HCT116 (cell line): Measurements from ENCODE around the gene ABHD16B. TPM values are rescaled to one million over a fixed set of nuclear protein-coding genes. Genes with fewer than 3 reads are reported as not detected.

Experiments
- ATAC-seq: fragments of 200-7000 bp; cut with Tn5 transposase; 2 replicates; pipeline ENCODE4 v1.9.1; 2020; ENCODE audit warnings: mild to moderate bottlenecking, moderate library complexity
- BruUV-seq: library from RNA; stranded (reverse); fragments of 400-500 nt; replicated peaks from 2 replicates; lab custom pipeline; 2021; lab: Mats Ljungman, UMichigan
- CTCF ChIA-PET: fragments of 300-600 bp; sonication (Branson Sonifier 250); formaldehyde crosslinking; loops from one replicate; lab custom pipeline; 2021; ENCODE audit warnings: antibody characterized with exemption; lab: Charles Lee
- POLR2A ChIA-PET: fragments of 300-600, 350-600 bp; sonication (Branson Sonifier 250); formaldehyde crosslinking; loops from one replicate; lab custom pipeline; 2021; ENCODE audit warnings: antibody characterized with exemption; lab: Charles Lee
- RAD21 ChIA-PET, 2 experiments: fragments of 300-600 bp; sonication (Branson Sonifier 250); formaldehyde crosslinking; loops; one replicate each; lab custom pipeline; 2023; ENCODE audit warnings: low total read pairs in 2 of 2; ENCODE audit not compliant: uncharacterized antibody in 2 of 2, unreplicated experiment in 2 of 2, low non-redundant PET in 1 of 2; lab: Charles Lee
- DNase-seq: peaks from one replicate; pipeline ENCODE4 v3.0.0-alpha.2; 2010; ENCODE audit warnings: low read depth, low spot score
- H2AFZ ChIP-seq: fragments of 200-600 bp; shearing (Covaris generic), sonication (generic); 2 replicates; pipeline ENCODE4 v1.6.1; 2017; ENCODE audit warnings: low read depth, mixed run types, mixed read lengths, antibody characterized with exemption, low read length; ENCODE audit not compliant: poor library complexity, severe bottlenecking
- H3K27ac ChIP-seq: 2 replicates; pipeline ENCODE4 v1.5.1; 2012; ENCODE audit warnings: low read depth, low read length
- H3K27me3 ChIP-seq: fragments of 200-600 bp; sonication (generic); 2 replicates; pipeline ENCODE4 v1.6.1; 2016; ENCODE audit warnings: mixed run types, low read length, mixed read lengths; ENCODE audit not compliant: insufficient read depth
- H3K36me3 ChIP-seq, 2 experiments: fragments of 200-500 bp in 1 of 2; fragments of 200-600 bp in 1 of 2; sonication (Bioruptor generic) in 1 of 2; sonication (generic) in 1 of 2; 2 replicates each; pipeline versions ENCODE4 v1.5.1 to v1.6.1; 2014 to 2016; ENCODE audit warnings: low read length in 2 of 2, inconsistent platforms in 1 of 2, mixed read lengths in 1 of 2, mixed run types in 1 of 2; ENCODE audit not compliant: insufficient read depth in 2 of 2, control insufficient read depth in 1 of 2
- H3K4me1 ChIP-seq, 2 experiments: fragments of 200-600 bp in 1 of 2; sonication (generic) in 1 of 2; 2 replicates each; pipeline versions ENCODE4 v1.5.1 to v1.6.1; 2012 to 2017; ENCODE audit warnings: low read length in 2 of 2, inconsistent platforms in 1 of 2, mild to moderate bottlenecking in 1 of 2, mixed read lengths in 1 of 2, mixed run types in 1 of 2, moderate library complexity in 1 of 2; ENCODE audit not compliant: insufficient read depth in 2 of 2, control insufficient read depth in 1 of 2
- H3K4me2 ChIP-seq: fragments of 200-600 bp; sonication (generic); 2 replicates; pipeline ENCODE4 v1.6.1; 2017; ENCODE audit warnings: mixed run types, low read length, mixed read lengths
- H3K4me3 ChIP-seq, 2 experiments: fragments of 200-600 bp in 1 of 2; sonication (generic) in 1 of 2; replicated peaks in 1 of 2; 2 replicates each; pipeline ENCODE4 v1.5.1; 2011 to 2016; ENCODE audit warnings: low read length in 2 of 2, control low read depth in 1 of 2, low read depth in 1 of 2, mild to moderate bottlenecking in 1 of 2, mixed read lengths in 1 of 2, mixed run types in 1 of 2
- H3K79me2 ChIP-seq: fragments of 200-600 bp; sonication (generic); 2 replicates; pipeline ENCODE4 v1.6.1; 2017; ENCODE audit warnings: mild to moderate bottlenecking, mixed run types, low read length, moderate library complexity, mixed read lengths; ENCODE audit not compliant: insufficient read depth
- H3K9ac ChIP-seq: fragments of 200-600 bp; sonication (generic); 2 replicates; pipeline ENCODE4 v1.6.1; 2016; ENCODE audit warnings: low read length, mixed read lengths
- H3K9me2 ChIP-seq: fragments of 200-600 bp; sonication (generic), shearing (Covaris generic); 2 replicates; pipeline ENCODE4 v1.6.1; 2017; ENCODE audit warnings: mixed run types, mild to moderate bottlenecking, moderate library complexity; ENCODE audit not compliant: insufficient read depth
- H3K9me3 ChIP-seq, 2 experiments: fragments of 200-500 bp in 1 of 2; fragments of 200-600 bp in 1 of 2; sonication (Bioruptor generic) in 1 of 2; sonication (generic) in 1 of 2; 2 replicates each; pipeline ENCODE4 v1.6.1; 2014 to 2017; ENCODE audit warnings: low read length in 2 of 2, mixed read lengths in 2 of 2, inconsistent platforms in 1 of 2, low read depth in 1 of 2, mild to moderate bottlenecking in 1 of 2, mixed run types in 1 of 2, moderate library complexity in 1 of 2; ENCODE audit not compliant: control insufficient read depth in 1 of 2, insufficient read depth in 1 of 2
- H4K20me1 ChIP-seq: fragments of 200-600 bp; sonication (generic), shearing (Covaris generic); 2 replicates; pipeline ENCODE4 v1.6.1; 2017; ENCODE audit warnings: mixed run types, mild to moderate bottlenecking, moderate library complexity; ENCODE audit not compliant: insufficient read depth
- CEBPB ChIP-seq: IDR thresholded peaks from 2 replicates; pipeline ENCODE4 v1.6.1; 2012; ENCODE audit warnings: low read depth
- ELF1 ChIP-seq: IDR thresholded peaks from 2 replicates; pipeline ENCODE4 v1.6.1; 2012; ENCODE audit warnings: low read depth, borderline replicate concordance
- EZH2 ChIP-seq: fragments of 200-600 bp; sonication (generic); IDR thresholded peaks from 2 replicates; pipeline ENCODE4 v1.6.1; 2017; ENCODE audit warnings: antibody characterized with exemption, mixed run types
- FOSL1 ChIP-seq: IDR thresholded peaks from 2 replicates; pipeline ENCODE4 v1.6.1; 2012; ENCODE audit warnings: low read depth
- JUND ChIP-seq: IDR thresholded peaks from 2 replicates; pipeline ENCODE4 v1.6.1; 2012
- REST ChIP-seq: IDR thresholded peaks from 2 replicates; pipeline ENCODE4 v1.6.1; 2012; ENCODE audit warnings: low read depth
- SIN3A ChIP-seq: IDR thresholded peaks from 2 replicates; pipeline ENCODE4 v1.6.1; 2012; ENCODE audit warnings: low read depth
- TCF7L2 ChIP-seq: IDR thresholded peaks from 2 replicates; pipeline ENCODE4 v1.7.0; 2011; ENCODE audit warnings: borderline replicate concordance, inconsistent platforms; ENCODE audit not compliant: insufficient read depth, insufficient read length; ENCODE audit errors: extremely low read depth
- YY1 ChIP-seq: IDR thresholded peaks from 2 replicates; pipeline ENCODE4 v1.6.1; 2011; ENCODE audit warnings: low read length, low read depth, moderate library complexity, mild to moderate bottlenecking; ENCODE audit not compliant: insufficient replicate concordance; ENCODE audit errors: extremely low read depth
- ZFX ChIP-seq: fragments of 450-650 bp; IDR thresholded peaks from 2 replicates; pipeline ENCODE4 v1.6.1; 2017
- intact Hi-C: fragments of 100-400 bp; cut with micrococcal nuclease; formaldehyde crosslinking; loops from 2 replicates; pipeline ENCODE4 v1.10.0; 2022
- total RNA-seq: library from RNA; stranded (reverse); gene quantifications from one replicate; pipeline ENCODE4 v1.2.1, GENCODE V29; 2021; ENCODE audit not compliant: unreplicated experiment

The ABHD16B gene
- total RNA-seq, 1 experiment from 2014 or later: not detected

DNA sequence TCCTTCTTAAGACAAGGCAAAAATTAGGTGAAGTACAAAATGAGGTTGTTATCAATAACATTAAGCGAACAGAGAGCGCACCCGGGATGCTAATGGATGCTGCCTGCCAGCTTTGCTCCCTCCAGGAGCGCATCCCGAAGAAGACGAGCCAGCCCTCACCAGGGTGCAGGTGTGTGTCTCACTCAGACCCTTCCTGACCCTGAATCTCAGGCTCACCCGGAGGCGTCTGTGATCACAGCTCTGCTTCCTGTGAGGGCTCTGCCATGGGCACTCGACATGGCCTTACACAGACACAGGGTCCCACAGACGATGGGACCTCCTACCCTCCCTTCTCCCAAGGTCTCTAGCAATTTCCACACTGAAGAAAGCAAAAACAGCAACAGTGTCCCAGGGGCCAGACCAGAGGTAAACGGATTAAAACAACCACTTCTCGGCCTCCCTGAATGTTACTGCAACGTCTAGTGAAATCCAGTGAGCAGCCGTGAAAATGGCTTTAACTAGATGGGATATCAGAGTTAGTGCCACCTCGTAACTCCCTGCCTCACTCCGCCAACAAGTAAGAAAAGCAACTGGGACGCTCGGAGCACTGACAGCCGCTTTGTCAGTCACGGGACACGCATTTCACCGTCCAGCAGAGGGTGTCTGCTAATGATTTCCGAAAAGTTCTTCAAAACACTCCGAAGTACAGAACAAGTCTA lies 41.9 kb upstream of the ABHD16B start:
- ChIA-PET CTCF (no interaction called here), RAD21 (no interaction called here), POLR2A (no interaction called here)
- Histone ChIP-seq H3K4me2 (no peak overlapping the region), H3K27me3 (no peaks in the 10 kb centered on the region), H3K9me2 (no peaks in the 10 kb centered on the region), H4K20me1 (no peaks in the 10 kb centered on the region), H3K9me3 (no peaks in the 10 kb centered on the region), H3K4me3 (no peak overlapping the region), H3K36me3 (no peaks in the 10 kb centered on the region), H3K79me2 (no peaks in the 10 kb centered on the region), H3K4me1 (no peaks in the 10 kb centered on the region), H2AFZ (no peak overlapping the region), H3K27ac (no peak overlapping the region), H3K9ac (no peak overlapping the region)
- intact Hi-C loops: no loop called here
- no TSS peak for BruUV-seq
- ATAC-seq: no peak; the same call in 1 of the 2 replicates
- TF ChIP-seq EZH2 (no peak), CEBPB (no peak), FOSL1 (no peak), YY1 (no peak), SIN3A (no peak), ELF1 (no peak), ZFX (no peak), JUND (no peak)
- DNase-seq: no peak

DNA sequence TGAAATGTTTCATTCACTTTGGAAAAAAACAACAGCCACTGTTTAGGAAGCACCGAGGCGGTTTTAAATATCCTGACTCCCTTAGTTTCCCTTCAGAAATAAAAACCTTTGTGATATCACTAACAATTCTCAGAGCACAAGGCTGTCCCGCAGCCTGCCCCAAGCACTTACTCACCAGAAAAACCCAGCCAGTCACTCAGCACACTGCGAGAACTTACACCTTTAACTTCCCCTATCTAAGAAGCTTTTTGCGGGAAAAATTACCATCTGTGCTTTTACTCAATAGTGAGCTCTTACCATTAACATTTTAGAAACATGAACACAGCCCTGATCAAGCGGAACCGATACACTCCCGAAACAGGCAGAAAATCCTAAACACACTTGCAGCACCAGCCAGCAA lies 39.5 kb upstream of the ABHD16B start:
- H3K27ac ChIP-seq: no peak overlapping the region
- no peaks in the 10 kb centered on the region for H4K20me1 ChIP-seq
- TF ChIP-seq TCF7L2: no peak
- TF ChIP-seq JUND: no peak
- TF ChIP-seq FOSL1: no peak
- no peak for TF ChIP-seq YY1
- TF ChIP-seq REST: no peak
- DNase-seq (no peak), ATAC-seq (no peak)
- peaks cover 0 to 3% of the 10 kb centered on the region in 2 experiments; a peak in 2 of 4 replicates for H3K4me1 ChIP-seq
- no peaks in the 10 kb centered on the region for H3K9me2 ChIP-seq
- no peak overlapping the region for H3K4me3 ChIP-seq
- no peaks in the 10 kb centered on the region for H3K36me3 ChIP-seq
- H3K79me2 ChIP-seq: no peaks in the 10 kb centered on the region
- RAD21 ChIA-PET: interaction anchor here in 1 of 2 experiments (0.6 to 0.7 kb wide), 2 partner anchors 38 to 45 kb away, joined by 3 read pairs; no protein-coding TSS in a partner anchor
- CTCF ChIA-PET: no interaction called here
- no peaks in the 10 kb centered on the region for H3K9me3 ChIP-seq
- no peaks in the 10 kb centered on the region for H3K27me3 ChIP-seq
- POLR2A ChIA-PET: no interaction called here
- intact Hi-C loops: no loop called here
- H2AFZ ChIP-seq: no peak overlapping the region
- no peak overlapping the region for H3K9ac ChIP-seq
- no peak overlapping the region for H3K4me2 ChIP-seq
- BruUV-seq: no TSS peak
